KMS-11 (cell line): Measurements from ENCODE around the gene ANKRD29.

Source experiments
- H2AFZ ChIP-seq: fragments of 200-600 bp; sonication (generic); 2 replicates; pipeline ENCODE4 v1.6.1; 2016; ENCODE audit warnings: antibody characterized with exemption, mixed run types, low read depth
- H3K27ac ChIP-seq: fragments of 200-600 bp; sonication (generic); 2 replicates; pipeline ENCODE4 v1.6.1; 2016; ENCODE audit warnings: mild to moderate bottlenecking, mixed run types
- H3K27me3 ChIP-seq: fragments of 200-600 bp; sonication (generic); 2 replicates; pipeline ENCODE4 v1.6.1; 2017; ENCODE audit warnings: mild to moderate bottlenecking, low read depth, mixed run types, moderate library complexity; ENCODE audit not compliant: insufficient read depth
- H3K36me3 ChIP-seq: fragments of 200-600 bp; sonication (generic); 2 replicates; pipeline ENCODE4 v1.6.1; 2017; ENCODE audit warnings: mild to moderate bottlenecking, mixed run types; ENCODE audit not compliant: insufficient read depth
- H3K4me1 ChIP-seq: fragments of 200-600 bp; sonication (generic); 2 replicates; pipeline ENCODE4 v1.6.1; 2016; ENCODE audit warnings: mild to moderate bottlenecking, low read depth, mixed run types; ENCODE audit not compliant: poor library complexity, severe bottlenecking
- H3K4me2 ChIP-seq: fragments of 200-600 bp; sonication (generic); 2 replicates; pipeline ENCODE4 v1.7.0; 2016; ENCODE audit warnings: mild to moderate bottlenecking, mixed run types
- H3K4me3 ChIP-seq: fragments of 200-600 bp; sonication (generic); IDR thresholded peaks from 2 replicates; pipeline ENCODE4 v1.6.1; 2017; ENCODE audit warnings: low read depth, low read length, mixed read lengths; ENCODE audit not compliant: insufficient read depth
- H3K79me2 ChIP-seq: fragments of 200-600 bp; sonication (generic); 2 replicates; pipeline ENCODE4 v1.6.1; 2016; ENCODE audit warnings: low read depth, mixed run types; ENCODE audit not compliant: insufficient read depth
- H3K9ac ChIP-seq: fragments of 200-600 bp; sonication (generic); 2 replicates; pipeline ENCODE4 v1.6.1; 2016; ENCODE audit warnings: mild to moderate bottlenecking, mixed run types
- H4K20me1 ChIP-seq: fragments of 200-600 bp; sonication (generic); 2 replicates; pipeline ENCODE4 v1.6.1; 2016; ENCODE audit warnings: mild to moderate bottlenecking, mixed run types; ENCODE audit not compliant: insufficient read depth
- TF ChIP-seq, protein P1 (sequence below): fragments of 200-600 bp; sonication (generic); conservative IDR thresholded peaks from 2 replicates; pipeline ENCODE4 v1.6.1; 2017; ENCODE audit warnings: low read depth, mild to moderate bottlenecking, antibody characterized with exemption, low read length, moderate library complexity, mixed read lengths

Gene ANKRD29

DNA sequence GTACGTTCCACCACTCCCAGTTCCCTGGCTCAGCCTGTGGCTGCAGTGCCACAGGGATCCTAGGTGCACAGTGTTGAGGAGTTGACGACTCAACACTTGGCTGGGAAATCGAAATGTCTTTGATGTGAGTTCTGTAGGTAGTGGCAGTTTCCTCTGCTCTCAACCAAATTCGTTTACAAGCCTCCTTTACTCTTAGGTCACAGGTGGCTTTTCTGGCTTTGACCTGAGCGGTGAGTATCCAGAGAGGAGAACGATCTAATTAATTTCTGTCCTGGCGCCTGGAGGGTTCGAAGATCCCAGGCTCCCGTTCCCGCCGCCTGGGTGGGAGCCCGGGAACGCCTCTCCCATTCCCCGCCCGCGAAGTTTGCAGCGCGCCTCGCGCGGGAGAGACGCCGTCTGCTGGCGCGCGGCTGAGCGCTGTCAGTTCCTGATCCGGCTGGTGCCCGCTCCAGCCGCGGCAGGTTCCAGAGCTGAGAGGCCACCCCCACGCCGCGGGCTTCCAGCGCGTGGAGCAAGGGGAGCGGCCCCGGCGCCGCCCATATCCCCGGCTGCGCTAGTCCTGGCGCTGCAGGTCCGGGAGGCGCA lies 26.4 kb upstream of the ANKRD29 start, which contains the start of gene LAMA3:
LAMA3 (plus strand) TSS at position 423 of the 585 bp plus-strand sequence. CDS start 231 bp downstream, outside the sequence.
- H4K20me1 ChIP-seq: no peaks in the 10 kb centered on the region
- peak within 1 kb of the TSS; percentile 4; the same call in 1 of the 2 replicates for H3K9ac ChIP-seq
- H3K4me3 ChIP-seq: no peak within 1 kb of the TSS
- H3K36me3 ChIP-seq: no peaks in the 10 kb centered on the region
- H3K4me2 ChIP-seq: peak within 1 kb of the TSS; percentile 74
- H3K27ac ChIP-seq: no peak within 1 kb of the TSS
- peak within 1 kb of the TSS; percentile 74 for H2AFZ ChIP-seq
- TF ChIP-seq, protein P1, sequence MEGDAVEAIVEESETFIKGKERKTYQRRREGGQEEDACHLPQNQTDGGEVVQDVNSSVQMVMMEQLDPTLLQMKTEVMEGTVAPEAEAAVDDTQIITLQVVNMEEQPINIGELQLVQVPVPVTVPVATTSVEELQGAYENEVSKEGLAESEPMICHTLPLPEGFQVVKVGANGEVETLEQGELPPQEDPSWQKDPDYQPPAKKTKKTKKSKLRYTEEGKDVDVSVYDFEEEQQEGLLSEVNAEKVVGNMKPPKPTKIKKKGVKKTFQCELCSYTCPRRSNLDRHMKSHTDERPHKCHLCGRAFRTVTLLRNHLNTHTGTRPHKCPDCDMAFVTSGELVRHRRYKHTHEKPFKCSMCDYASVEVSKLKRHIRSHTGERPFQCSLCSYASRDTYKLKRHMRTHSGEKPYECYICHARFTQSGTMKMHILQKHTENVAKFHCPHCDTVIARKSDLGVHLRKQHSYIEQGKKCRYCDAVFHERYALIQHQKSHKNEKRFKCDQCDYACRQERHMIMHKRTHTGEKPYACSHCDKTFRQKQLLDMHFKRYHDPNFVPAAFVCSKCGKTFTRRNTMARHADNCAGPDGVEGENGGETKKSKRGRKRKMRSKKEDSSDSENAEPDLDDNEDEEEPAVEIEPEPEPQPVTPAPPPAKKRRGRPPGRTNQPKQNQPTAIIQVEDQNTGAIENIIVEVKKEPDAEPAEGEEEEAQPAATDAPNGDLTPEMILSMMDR: no peak
- H3K27me3 ChIP-seq: no peaks in the 10 kb centered on the region
- H3K4me1 ChIP-seq: peaks cover 7% of the 10 kb centered on the region
- no peaks in the 10 kb centered on the region for H3K79me2 ChIP-seq

DNA sequence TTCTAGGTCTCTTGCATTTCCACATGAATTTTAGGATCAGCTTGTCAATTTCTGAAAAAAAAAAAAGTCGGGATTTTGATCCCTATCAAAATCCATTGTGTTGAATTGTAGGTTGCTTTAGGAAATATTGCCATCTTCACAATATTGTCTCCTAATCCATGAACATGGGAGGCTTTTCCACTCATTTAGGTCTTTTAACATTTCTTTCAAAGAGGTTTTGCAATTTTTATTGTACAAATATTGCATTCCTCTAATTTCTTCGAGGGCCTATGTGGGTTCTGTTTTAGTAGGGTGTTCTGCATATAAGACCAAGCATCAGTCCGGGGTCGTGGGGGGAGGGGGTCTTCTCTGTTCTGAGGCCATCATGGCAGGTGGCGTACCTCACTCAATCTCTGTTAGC lies 25.8 kb upstream of the ANKRD29 start:
- H3K79me2 ChIP-seq: no peaks in the 10 kb centered on the region
- no peak overlapping the region; the same call in 1 of the 2 replicates for H3K9ac ChIP-seq
- H3K4me2 ChIP-seq: peak overlapping the region; percentile 74
- no peaks in the 10 kb centered on the region for H4K20me1 ChIP-seq
- no peaks in the 10 kb centered on the region for H3K27me3 ChIP-seq
- no peak overlapping the region for H3K27ac ChIP-seq
- H2AFZ ChIP-seq: peak overlapping the region; percentile 74; the same call in 1 of the 2 replicates
- H3K4me1 ChIP-seq: peaks cover 7% of the 10 kb centered on the region
- no peaks in the 10 kb centered on the region for H3K36me3 ChIP-seq
- no peak overlapping the region for H3K4me3 ChIP-seq
- TF ChIP-seq, protein P1: no peak

DNA sequence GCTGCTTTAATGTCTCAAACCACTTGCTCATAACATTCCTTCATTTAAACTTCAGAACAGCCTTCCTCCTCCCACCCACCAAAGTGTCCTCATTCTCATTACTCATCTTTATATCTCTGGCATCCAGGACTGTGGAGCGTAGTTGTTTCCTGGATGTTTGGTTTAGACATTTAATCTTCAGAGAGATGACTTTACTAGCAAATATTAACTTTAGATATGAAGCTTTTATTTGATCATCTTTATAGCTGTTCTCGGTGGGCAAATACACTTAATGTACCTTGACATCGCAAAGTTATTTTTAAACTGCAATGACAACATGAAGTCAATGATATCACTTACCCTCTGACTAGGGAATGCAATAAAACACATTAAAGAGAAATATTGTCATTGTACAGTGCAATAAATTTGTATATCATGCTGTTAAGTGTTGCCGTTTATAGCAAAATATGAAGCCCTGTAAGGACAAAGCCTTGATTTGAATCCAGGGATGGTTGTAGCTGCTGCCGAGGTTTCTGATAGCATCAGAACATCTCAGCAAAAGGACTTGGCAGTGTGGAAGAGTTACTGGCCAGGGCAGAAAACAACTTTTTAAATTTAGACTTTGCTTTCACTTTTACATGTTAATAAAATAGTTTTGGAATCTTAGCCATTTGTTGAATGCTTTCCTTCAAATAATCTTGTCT lies 21.9 kb upstream of the ANKRD29 start:
- no peak overlapping the region for H3K4me3 ChIP-seq
- H4K20me1 ChIP-seq: no peaks in the 10 kb centered on the region
- H3K27ac ChIP-seq: no peak overlapping the region
- H3K27me3 ChIP-seq: no peaks in the 10 kb centered on the region
- H3K4me1 ChIP-seq: peaks cover 7% of the 10 kb centered on the region
- no peak overlapping the region for H3K9ac ChIP-seq
- no peak overlapping the region for H3K4me2 ChIP-seq
- H3K79me2 ChIP-seq: no peaks in the 10 kb centered on the region
- H3K36me3 ChIP-seq: no peaks in the 10 kb centered on the region
- no peak overlapping the region for H2AFZ ChIP-seq
- TF ChIP-seq, protein P1: no peak

DNA sequence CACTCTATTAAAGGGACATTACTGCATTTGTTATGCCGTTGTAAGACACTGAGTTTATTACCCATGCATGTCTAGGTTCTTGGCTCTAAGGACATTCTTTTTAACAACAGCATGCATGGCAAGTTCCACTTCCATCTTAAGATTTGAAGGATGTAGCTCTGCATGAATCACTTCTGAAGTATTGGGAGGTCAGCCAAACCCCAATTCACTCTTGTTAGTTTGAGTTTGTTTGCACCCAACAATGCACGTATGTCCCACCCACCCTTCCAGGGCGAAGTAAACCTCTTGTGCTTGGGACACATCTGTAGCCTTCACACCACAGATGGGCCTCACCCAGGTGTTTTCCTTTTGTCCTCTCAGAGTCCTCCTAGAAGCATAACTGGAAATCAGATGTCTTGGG lies 21.0 kb upstream of the ANKRD29 start:
- no peak overlapping the region for H3K9ac ChIP-seq
- no peak overlapping the region for H3K27ac ChIP-seq
- no peaks in the 10 kb centered on the region for H4K20me1 ChIP-seq
- no peak overlapping the region for H3K4me3 ChIP-seq
- no peaks in the 10 kb centered on the region for H3K36me3 ChIP-seq
- no peaks in the 10 kb centered on the region for H3K79me2 ChIP-seq
- TF ChIP-seq, protein P1: no peak
- H2AFZ ChIP-seq: no peak overlapping the region
- no peaks in the 10 kb centered on the region for H3K27me3 ChIP-seq
- H3K4me2 ChIP-seq: no peak overlapping the region
- H3K4me1 ChIP-seq: peaks cover 7% of the 10 kb centered on the region
